ENCODE measurements around the gene OCEL1. TPM values are rescaled to one million over a fixed set of nuclear protein-coding genes. Genes with fewer than 3 reads are reported as not detected.

OCEL1 gene
- total RNA-seq, 2 donors from 2014 or later = 5.9 to 8.2 TPM

- H3K9me3 ChIP-seq = no peaks in the 10 kb centered on the region
- TF ChIP-seq CTCF (IDR thresholded peaks at IDR 0.05) = no peak
- peaks cover 0 to 41% of the 10 kb centered on the region in 2 donors for H3K4me1 ChIP-seq
- DNase-seq (ENCODE audit: low spot score) = no peak
- H3K27ac ChIP-seq = peak overlapping the region; percentile 78 to 84
- H3K4me3 ChIP-seq = peak overlapping the region; percentile 67 to 78
- H3K36me3 ChIP-seq = no peaks in the 10 kb centered on the region
- no peaks in the 10 kb centered on the region for H3K27me3 ChIP-seq
These were observed 18.9 kb downstream of the OCEL1 start for GRCh38 chr19:17244618-17245534.

GRCh38 chr19:17245535-17245984, 19.5 kb downstream of the OCEL1 start, which contains the start of gene NR2F6:
Gene NR2F6 (minus strand): TSS chr19:17245919. CDS start chr19:17245220, 699 bp downstream.
- Histone ChIP-seq H3K27me3 (no peaks in the 10 kb centered on the region), H3K4me3 (peak within 1 kb of the TSS; percentile 67 to 78), H3K9me3 (no peaks in the 10 kb centered on the region), H3K4me1 (peaks cover 0 to 41% of the 10 kb centered on the region in 2 donors), H3K36me3 (no peaks in the 10 kb centered on the region), H3K27ac (peak within 1 kb of the TSS; percentile 78 to 86)
- TF ChIP-seq CTCF (IDR thresholded peaks at IDR 0.05) = no peak
- DNase-seq (ENCODE audit: low spot score) = no peak

- Histone ChIP-seq H3K4me3 (peak overlapping the region; percentile 58 to 78), H3K9me3 (no peaks in the 10 kb centered on the region), H3K27me3 (no peaks in the 10 kb centered on the region), H3K36me3 (no peaks in the 10 kb centered on the region), H3K27ac (peak overlapping the region; percentile 77 to 86), H3K4me1 (peaks cover 0 to 33% of the 10 kb centered on the region in 2 donors)
- TF ChIP-seq CTCF (IDR thresholded peaks at IDR 0.05) = no peak
- no peak for DNase-seq (ENCODE audit: low spot score)
These were observed 20.8 kb downstream of the OCEL1 start for GRCh38 chr19:17246681-17247425.

- Histone ChIP-seq H3K36me3 (no peaks in the 10 kb centered on the region), H3K4me1 (peaks cover 0 to 20% of the 10 kb centered on the region in 2 donors), H3K27me3 (no peaks in the 10 kb centered on the region), H3K4me3 (no peak overlapping the region), H3K27ac (no peak overlapping the region), H3K9me3 (no peaks in the 10 kb centered on the region)
- no peak for TF ChIP-seq CTCF (IDR thresholded peaks at IDR 0.05)
- DNase-seq (ENCODE audit: low spot score) = no peak
These were observed 22.2 kb downstream of the OCEL1 start for GRCh38 chr19:17248011-17248776.

- Histone ChIP-seq H3K9me3 (no peaks in the 10 kb centered on the region), H3K4me3 (no peak overlapping the region), H3K27ac (no peak overlapping the region), H3K36me3 (no peaks in the 10 kb centered on the region), H3K4me1 (peaks cover 0 to 14% of the 10 kb centered on the region in 2 donors), H3K27me3 (no peaks in the 10 kb centered on the region)
- DNase-seq (ENCODE audit: low spot score) = no peak
- TF ChIP-seq CTCF (IDR thresholded peaks at IDR 0.05) = no peak
These were observed 24.0 kb downstream of the OCEL1 start for GRCh38 chr19:17249887-17250548.

Measured in right atrium auricular region (tissue), 2 donors.